ENCODE results near the gene SORT1.

DNA sequence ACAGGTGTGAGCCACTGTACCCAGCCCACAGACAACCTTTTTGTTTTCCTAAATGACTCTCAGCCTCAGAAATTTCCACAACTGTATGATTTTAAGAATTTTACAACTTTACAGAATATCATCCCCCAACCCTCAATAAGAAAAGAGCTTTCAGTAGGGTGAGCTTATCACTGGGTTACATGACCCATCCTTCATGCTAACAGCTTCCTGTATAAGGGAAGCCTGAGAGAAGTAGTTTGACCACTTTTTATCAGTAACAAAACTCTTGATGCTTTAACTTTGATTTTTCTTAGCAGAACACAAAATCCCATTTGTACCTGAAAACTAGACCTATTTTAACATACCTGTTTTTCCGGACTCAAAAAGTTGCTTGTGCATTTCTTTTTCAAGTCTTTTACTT, 81.2 kb downstream of the SORT1 start:
- TF ChIP-seq, protein P1, sequence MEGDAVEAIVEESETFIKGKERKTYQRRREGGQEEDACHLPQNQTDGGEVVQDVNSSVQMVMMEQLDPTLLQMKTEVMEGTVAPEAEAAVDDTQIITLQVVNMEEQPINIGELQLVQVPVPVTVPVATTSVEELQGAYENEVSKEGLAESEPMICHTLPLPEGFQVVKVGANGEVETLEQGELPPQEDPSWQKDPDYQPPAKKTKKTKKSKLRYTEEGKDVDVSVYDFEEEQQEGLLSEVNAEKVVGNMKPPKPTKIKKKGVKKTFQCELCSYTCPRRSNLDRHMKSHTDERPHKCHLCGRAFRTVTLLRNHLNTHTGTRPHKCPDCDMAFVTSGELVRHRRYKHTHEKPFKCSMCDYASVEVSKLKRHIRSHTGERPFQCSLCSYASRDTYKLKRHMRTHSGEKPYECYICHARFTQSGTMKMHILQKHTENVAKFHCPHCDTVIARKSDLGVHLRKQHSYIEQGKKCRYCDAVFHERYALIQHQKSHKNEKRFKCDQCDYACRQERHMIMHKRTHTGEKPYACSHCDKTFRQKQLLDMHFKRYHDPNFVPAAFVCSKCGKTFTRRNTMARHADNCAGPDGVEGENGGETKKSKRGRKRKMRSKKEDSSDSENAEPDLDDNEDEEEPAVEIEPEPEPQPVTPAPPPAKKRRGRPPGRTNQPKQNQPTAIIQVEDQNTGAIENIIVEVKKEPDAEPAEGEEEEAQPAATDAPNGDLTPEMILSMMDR (IDR thresholded peaks at IDR 0.05), result no peak
- no peak for TF ChIP-seq MEF2A (IDR thresholded peaks at IDR 0.05; ENCODE audit: borderline replicate concordance, low read depth)
